HepG2 (cell line): Measurements from ENCODE around the gene RPS8. TPM values are rescaled to one million over a fixed set of nuclear protein-coding genes. Genes with fewer than 3 reads are reported as not detected.
A peak's percentile ranks its signal among the peaks of the same experiment; 100 is the strongest.

Experiments used
- AKAP8 ChIP-seq: sonication (generic); formaldehyde crosslinking; IDR thresholded peaks from 2 replicates; pipeline ENCODE4 v1.5.1; 2020; ENCODE audit warnings: mild to moderate bottlenecking, missing genetic modification reagents
- DNMT1 ChIP-seq: sonication (generic); formaldehyde crosslinking; IDR thresholded peaks from 2 replicates; pipeline ENCODE4 v1.5.1; 2020; ENCODE audit warnings: mild to moderate bottlenecking, missing genetic modification reagents
- EP300 ChIP-seq, 3 experiments: sonication (generic) in 1 of 3; formaldehyde crosslinking in 1 of 3; IDR thresholded peaks; 2 replicates each; pipeline versions ENCODE4 v1.5.1 to v1.6.1; 2011 to 2020; ENCODE audit warnings: low read depth in 2 of 3, low read length in 2 of 3, borderline replicate concordance in 1 of 3, improper control_type of control experiment in 1 of 3, mild to moderate bottlenecking in 1 of 3, missing genetic modification reagents in 1 of 3, moderate library complexity in 1 of 3
- FOSL2 ChIP-seq: sonication (generic); formaldehyde crosslinking; IDR thresholded peaks from 2 replicates; pipeline ENCODE4 v1.4.0; 2020; ENCODE audit warnings: missing genetic modification reagents
- JARID2 ChIP-seq: sonication (generic); formaldehyde crosslinking; IDR thresholded peaks from 2 replicates; pipeline ENCODE4 v1.8.1; 2023; ENCODE audit warnings: missing genetic modification reagents, inconsistent platforms; ENCODE audit not compliant: insufficient replicate concordance
- MZF1 ChIP-seq: sonication (generic); formaldehyde crosslinking; IDR thresholded peaks from 2 replicates; pipeline ENCODE4 v1.8.1; 2023; ENCODE audit warnings: mild to moderate bottlenecking, missing genetic modification reagents, borderline replicate concordance
- NFYC ChIP-seq: IDR thresholded peaks from 2 replicates; pipeline ENCODE4 v1.6.1; 2016; ENCODE audit warnings: missing genetic modification reagents, missing compliant biosample characterization
- PAX8 ChIP-seq: sonication (generic); formaldehyde crosslinking; IDR thresholded peaks from 2 replicates; pipeline ENCODE4 v1.8.0; 2022; ENCODE audit warnings: mild to moderate bottlenecking, missing genetic modification reagents, borderline replicate concordance
- PRDM10 ChIP-seq: sonication (generic); formaldehyde crosslinking; IDR thresholded peaks from 2 replicates; pipeline ENCODE4 v1.4.0; 2020; ENCODE audit warnings: low read depth, missing genetic modification reagents
- PRMT3 ChIP-seq: sonication (generic); formaldehyde crosslinking; IDR thresholded peaks from 2 replicates; pipeline ENCODE4 v1.8.1; 2022; ENCODE audit warnings: low read depth, mild to moderate bottlenecking, moderate library complexity, missing genetic modification reagents, borderline replicate concordance
- RCOR2 ChIP-seq: IDR thresholded peaks from 2 replicates; pipeline ENCODE4 v1.6.1; 2016; ENCODE audit warnings: missing biosample characterization, missing genetic modification reagents
- SCMH1 ChIP-seq: sonication (generic); formaldehyde crosslinking; IDR thresholded peaks from 2 replicates; pipeline ENCODE4 v1.9.0; 2021; ENCODE audit warnings: missing genetic modification reagents, mild to moderate bottlenecking, borderline replicate concordance
- SRSF9 ChIP-seq: fragments of 200-400 bp; formaldehyde crosslinking; IDR thresholded peaks from 2 replicates; pipeline ENCODE4 v1.6.1; 2018; ENCODE audit warnings: borderline replicate concordance, mild to moderate bottlenecking, low read depth, low read length; ENCODE audit not compliant: insufficient read depth, poor library complexity, severe bottlenecking
- ZFP1 ChIP-seq: IDR thresholded peaks from 2 replicates; pipeline ENCODE4 v1.6.1; 2016
- ZFX ChIP-seq: sonication (generic); formaldehyde crosslinking; IDR thresholded peaks from 2 replicates; pipeline ENCODE4 v1.4.0; 2020; ENCODE audit warnings: mild to moderate bottlenecking, low read depth, missing genetic modification reagents, moderate library complexity
- ZKSCAN5 ChIP-seq: sonication (generic); formaldehyde crosslinking; IDR thresholded peaks from 2 replicates; pipeline ENCODE4 v1.5.1; 2020; ENCODE audit warnings: mild to moderate bottlenecking, missing genetic modification reagents
- ZNF501 ChIP-seq: sonication (generic); formaldehyde crosslinking; IDR thresholded peaks from 2 replicates; pipeline ENCODE4 v1.5.1; 2020; ENCODE audit warnings: mild to moderate bottlenecking, moderate library complexity, missing genetic modification reagents
- ZNF652 ChIP-seq: IDR thresholded peaks from 2 replicates; pipeline ENCODE4 v1.6.1; 2016; ENCODE audit warnings: low read depth, borderline replicate concordance
- ZNF674 ChIP-seq: sonication (generic); formaldehyde crosslinking; IDR thresholded peaks from 2 replicates; pipeline ENCODE4 v1.5.0; 2020; ENCODE audit warnings: low read depth, mild to moderate bottlenecking, missing genetic modification reagents
- ZNF766 ChIP-seq: sonication (generic); formaldehyde crosslinking; IDR thresholded peaks from 2 replicates; pipeline ENCODE4 v1.5.0; 2020; ENCODE audit warnings: missing genetic modification reagents, borderline replicate concordance
- ZNF780A ChIP-seq: sonication (generic); formaldehyde crosslinking; IDR thresholded peaks from 2 replicates; pipeline ENCODE4 v1.8.0; 2022; ENCODE audit warnings: mild to moderate bottlenecking, missing genetic modification reagents, moderate library complexity
- ZNF784 ChIP-seq: sonication (generic); formaldehyde crosslinking; IDR thresholded peaks from 2 replicates; pipeline ENCODE4 v1.5.1; 2020; ENCODE audit warnings: missing genetic modification reagents, mild to moderate bottlenecking, borderline replicate concordance
- ZNF841 ChIP-seq: sonication (generic); formaldehyde crosslinking; IDR thresholded peaks from 2 replicates; pipeline ENCODE4 v1.8.1; 2023; ENCODE audit warnings: missing genetic modification reagents, borderline replicate concordance
- polyA plus RNA-seq, 8 experiments: library from polyadenylated mRNA; depleted of rRNA in 3 of 8; stranded (reverse) in 7 of 8; unstranded in 1 of 8; fragments of >200 nt; fragmentation: Illumina TruSeq in 4 of 8; extraction: Trizol in 4 of 8; gene quantifications; 2 replicates each; pipeline versions ENCODE4 v1.2.1 to v1.2.3, GENCODE V29; 2011 to 2016; ENCODE audit warnings: low read depth in 4 of 8, missing spikeins in 1 of 8, mixed read lengths in 1 of 8; ENCODE audit not compliant: insufficient read depth in 1 of 8
- total RNA-seq, 5 experiments: library from RNA; depleted of rRNA; stranded (reverse); fragments of >200 nt; fragmentation: Illumina TruSeq; extraction: Trizol; gene quantifications; 2 replicates each; pipeline ENCODE4 v1.2.3, GENCODE V29; 2016; ENCODE audit warnings: low read depth in 1 of 5
- TF ChIP-seq, protein P1 (sequence below): IDR thresholded peaks from 2 replicates; pipeline ENCODE4 v1.6.1; 2016; ENCODE audit warnings: low read depth, borderline replicate concordance

The RPS8 gene
- total and polyA plus RNA-seq, 2 of the 13 experiments (the other 11 are each of a cell fraction or from before 2014, with no cell fraction given): 2,628 to 2,822 TPM

DNA sequence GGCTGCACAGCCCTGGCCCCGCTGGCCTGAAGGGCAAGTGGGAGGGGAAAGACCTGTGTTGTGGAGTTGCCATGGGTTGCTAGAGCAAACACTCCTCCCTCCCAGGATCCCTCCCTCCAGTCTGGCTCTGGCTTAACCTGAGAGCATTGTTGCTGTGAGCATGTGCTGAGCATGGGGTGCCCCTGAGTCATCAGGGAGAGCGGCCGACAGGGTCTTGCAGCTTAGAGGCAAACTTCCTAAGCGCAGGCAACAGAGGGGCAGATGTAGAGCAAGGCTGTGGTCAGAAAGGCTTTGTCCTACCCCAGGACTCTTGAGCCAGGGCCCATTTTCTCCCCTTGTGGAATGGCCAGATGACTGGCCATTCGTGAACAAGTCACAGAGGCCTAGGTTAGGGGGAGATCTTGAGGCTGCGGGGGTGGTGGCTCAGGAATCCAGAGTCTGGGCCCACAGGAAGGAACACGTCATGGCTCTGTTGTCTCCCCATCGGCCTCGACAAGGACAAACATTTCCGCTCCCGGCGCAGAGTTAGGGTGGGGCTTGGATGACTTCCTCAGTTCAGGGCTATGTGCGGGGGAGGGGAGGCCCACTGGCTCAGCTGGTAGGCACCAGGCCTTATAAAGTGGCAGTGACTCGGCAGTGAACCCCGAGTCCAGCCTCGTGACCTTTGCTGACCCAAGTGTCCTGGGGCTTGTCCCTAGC, 32.2 kb downstream of the RPS8 start (continued):
- TF ChIP-seq ZKSCAN5 (CRISPR knock-in tag) (no peak), ZFX (CRISPR knock-in tag) (peak; percentile 91), ZNF674 (CRISPR knock-in tag) (no peak), ZNF780A (no peak), SCMH1 (CRISPR knock-in tag) (no peak), NFYC (no peak; the same call in 1 of the 2 replicates), EP300 (IDR thresholded peaks at IDR 0.05; ENCODE audit: low read depth in 2 of 2, low read length in 2 of 2) (peak; percentile 71 to 92; a peak in 3 of 4 replicates), EP300 (CRISPR knock-in tag; IDR thresholded peaks at IDR 0.05; ENCODE audit: borderline replicate concordance) (peak; percentile 57; the same call in 1 of the 2 replicates), JARID2 (CRISPR knock-in tag) (no peak), PRDM10 (CRISPR knock-in tag) (no peak; the same call in 1 of the 2 replicates), ZNF784 (CRISPR knock-in tag) (no peak), DNMT1 (CRISPR knock-in tag) (no peak), SRSF9 (no peak), ZNF841 (CRISPR knock-in tag) (no peak), ZNF501 (CRISPR knock-in tag) (peak; percentile 94), MZF1 (CRISPR knock-in tag) (peak; percentile 18; the same call in 1 of the 2 replicates), PAX8 (CRISPR knock-in tag) (0 out of 2 replicates have a peak, but pooled peaks have one; percentile 69), AKAP8 (peak; percentile 49; the same call in 1 of the 2 replicates), ZNF766 (CRISPR knock-in tag) (peak; percentile 67; the same call in 1 of the 2 replicates), ZFP1 (no peak; the same call in 1 of the 2 replicates), ZNF652 (CRISPR knock-in tag) (peak; percentile 7; the same call in 1 of the 2 replicates), PRMT3 (CRISPR knock-in tag) (no peak), FOSL2 (peak; percentile 92), RCOR2 (peak; percentile 78)
- TF ChIP-seq, protein P1, sequence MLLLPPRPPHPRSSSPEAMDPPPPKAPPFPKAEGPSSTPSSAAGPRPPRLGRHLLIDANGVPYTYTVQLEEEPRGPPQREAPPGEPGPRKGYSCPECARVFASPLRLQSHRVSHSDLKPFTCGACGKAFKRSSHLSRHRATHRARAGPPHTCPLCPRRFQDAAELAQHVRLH (CRISPR knock-in tag): 0 out of 2 replicates have a peak, but pooled peaks have one; percentile 8
